Type B pancreatic cell (in vitro differentiated cells): ENCODE results near the gene ICE2. TPM values are rescaled to one million over a fixed set of nuclear protein-coding genes. Genes with fewer than 3 reads are reported as not detected.

Experiments
- DNase-seq: peaks from one replicate; pipeline ENCODE4 v3.0.0; 2021; ENCODE audit warnings: mixed read lengths; ENCODE audit not compliant: unreplicated experiment; ENCODE audit errors: extremely low spot score
- H3K27ac Mint-ChIP-seq: 2 replicates; pipeline ENCODE4 v1.8.0; 2021; ENCODE audit warnings: mild to moderate bottlenecking, mixed read lengths
- H3K27me3 Mint-ChIP-seq: 2 replicates; pipeline ENCODE4 v1.8.0; 2021; ENCODE audit warnings: mixed read lengths
- H3K36me3 Mint-ChIP-seq: 2 replicates; pipeline ENCODE4 v1.8.0; 2021; ENCODE audit warnings: mixed read lengths
- H3K4me1 Mint-ChIP-seq: one replicate; pipeline ENCODE4 v1.8.0; 2021; ENCODE audit warnings: mixed read lengths; ENCODE audit not compliant: unreplicated experiment
- H3K4me3 Mint-ChIP-seq: 2 replicates; pipeline ENCODE4 v1.8.0; 2021; ENCODE audit warnings: mild to moderate bottlenecking, mixed read lengths
- H3K9me3 Mint-ChIP-seq: 2 replicates; pipeline ENCODE4 v1.8.0; 2021; ENCODE audit warnings: mixed read lengths
- CTCF ChIP-seq: fragments of 200-600 bp; sonication (generic); conservative IDR thresholded peaks from 2 replicates; pipeline ENCODE4 v1.5.0; 2021; ENCODE audit warnings: antibody characterized with exemption, mild to moderate bottlenecking
- total RNA-seq: library from RNA; stranded (reverse); gene quantifications from 2 replicates; pipeline ENCODE4 v1.2.1, GENCODE V29; 2021; ENCODE audit warnings: low replicate concordance

Gene ICE2
- total RNA-seq, 1 donor from 2014 or later: 67.1 TPM

GRCh38 chr15:60390871-60391501 is 88.0 kb downstream of the ICE2 start:
- H3K4me3 Mint-ChIP-seq: peak overlapping the region; percentile 77
- H3K36me3 Mint-ChIP-seq: peaks cover 52% of the 10 kb centered on the region
- H3K27me3 Mint-ChIP-seq: peaks cover 3% of the 10 kb centered on the region
- no peak for TF ChIP-seq CTCF
- peak overlapping the region; percentile 97 for H3K27ac Mint-ChIP-seq
- DNase-seq: no peak
- peaks cover 70% of the 10 kb centered on the region for H3K4me1 Mint-ChIP-seq
- H3K9me3 Mint-ChIP-seq: peaks cover 6% of the 10 kb centered on the region

- peak overlapping the region; percentile 97 for H3K27ac Mint-ChIP-seq
- H3K36me3 Mint-ChIP-seq: peaks cover 50% of the 10 kb centered on the region
- H3K27me3 Mint-ChIP-seq: peaks cover under 1% of the 10 kb centered on the region
- peaks cover 6% of the 10 kb centered on the region for H3K9me3 Mint-ChIP-seq
- no peak for DNase-seq
- peaks cover 65% of the 10 kb centered on the region for H3K4me1 Mint-ChIP-seq
- peak overlapping the region; percentile 72 for H3K4me3 Mint-ChIP-seq
- no peak for TF ChIP-seq CTCF
Measured at GRCh38 chr15:60390231-60390630, 88.7 kb downstream of the ICE2 start.

- Mint-ChIP-seq H3K27ac (peak overlapping the region; percentile 97), H3K27me3 (no peaks in the 10 kb centered on the region), H3K4me1 (peaks cover 57% of the 10 kb centered on the region), H3K36me3 (peaks cover 45% of the 10 kb centered on the region), H3K9me3 (peaks cover 6% of the 10 kb centered on the region), H3K4me3 (peak overlapping the region; percentile 72)
- no peak for TF ChIP-seq CTCF
- no peak for DNase-seq
Measured at GRCh38 chr15:60389261-60390077, 89.5 kb downstream of the ICE2 start.

- Mint-ChIP-seq H3K4me1 (peaks cover 38% of the 10 kb centered on the region), H3K4me3 (peak overlapping the region; percentile 56), H3K27me3 (no peaks in the 10 kb centered on the region), H3K36me3 (peaks cover 49% of the 10 kb centered on the region), H3K27ac (peak overlapping the region; percentile 84), H3K9me3 (peaks cover 6% of the 10 kb centered on the region)
- no peak for DNase-seq
- TF ChIP-seq CTCF: no peak
Measured at GRCh38 chr15:60387321-60387720, 91.6 kb downstream of the ICE2 start.

- Mint-ChIP-seq H3K9me3 (peaks cover 6% of the 10 kb centered on the region), H3K4me1 (peaks cover 35% of the 10 kb centered on the region), H3K4me3 (peak overlapping the region; percentile 56), H3K36me3 (peaks cover 50% of the 10 kb centered on the region), H3K27me3 (no peaks in the 10 kb centered on the region), H3K27ac (peak overlapping the region; percentile 84)
- TF ChIP-seq CTCF: no peak
- DNase-seq: no peak
Measured at GRCh38 chr15:60386615-60387014, 92.3 kb downstream of the ICE2 start.
